GM12801 (cell line): ENCODE data around the gene PRR33.

ENCODE experiments used
- TF ChIP-seq, protein P1 (sequence below): IDR thresholded peaks from one replicate; pipeline ENCODE4 v1.5.1; 2011; ENCODE audit warnings: control low read depth; ENCODE audit not compliant: insufficient read length; ENCODE audit errors: extremely low read depth

Gene PRR33

GRCh38 chr11:1843796-1844195, 47.9 kb downstream of the PRR33 start:
- TF ChIP-seq, protein P1, sequence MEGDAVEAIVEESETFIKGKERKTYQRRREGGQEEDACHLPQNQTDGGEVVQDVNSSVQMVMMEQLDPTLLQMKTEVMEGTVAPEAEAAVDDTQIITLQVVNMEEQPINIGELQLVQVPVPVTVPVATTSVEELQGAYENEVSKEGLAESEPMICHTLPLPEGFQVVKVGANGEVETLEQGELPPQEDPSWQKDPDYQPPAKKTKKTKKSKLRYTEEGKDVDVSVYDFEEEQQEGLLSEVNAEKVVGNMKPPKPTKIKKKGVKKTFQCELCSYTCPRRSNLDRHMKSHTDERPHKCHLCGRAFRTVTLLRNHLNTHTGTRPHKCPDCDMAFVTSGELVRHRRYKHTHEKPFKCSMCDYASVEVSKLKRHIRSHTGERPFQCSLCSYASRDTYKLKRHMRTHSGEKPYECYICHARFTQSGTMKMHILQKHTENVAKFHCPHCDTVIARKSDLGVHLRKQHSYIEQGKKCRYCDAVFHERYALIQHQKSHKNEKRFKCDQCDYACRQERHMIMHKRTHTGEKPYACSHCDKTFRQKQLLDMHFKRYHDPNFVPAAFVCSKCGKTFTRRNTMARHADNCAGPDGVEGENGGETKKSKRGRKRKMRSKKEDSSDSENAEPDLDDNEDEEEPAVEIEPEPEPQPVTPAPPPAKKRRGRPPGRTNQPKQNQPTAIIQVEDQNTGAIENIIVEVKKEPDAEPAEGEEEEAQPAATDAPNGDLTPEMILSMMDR: no peak

DNA sequence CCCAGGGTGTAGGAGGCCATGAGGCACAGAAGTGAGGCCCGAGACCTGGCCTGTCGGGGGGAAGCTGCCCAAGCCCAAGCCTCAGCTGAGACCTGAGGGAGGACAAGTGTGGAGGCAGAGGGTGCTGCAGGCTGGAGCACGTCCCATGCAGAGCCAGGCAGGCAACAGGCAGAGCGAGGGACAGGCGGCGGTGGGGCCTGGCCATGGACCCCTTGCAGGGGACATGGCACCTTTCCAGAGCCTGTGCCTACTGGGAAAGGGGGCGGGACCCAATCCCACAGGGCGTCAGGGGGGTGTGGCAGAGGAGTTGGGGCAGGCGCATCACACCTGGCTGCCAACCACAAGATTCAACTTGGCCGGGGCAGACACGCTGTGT, 48.6 kb downstream of the PRR33 start:
- TF ChIP-seq, protein P1: no peak

DNA sequence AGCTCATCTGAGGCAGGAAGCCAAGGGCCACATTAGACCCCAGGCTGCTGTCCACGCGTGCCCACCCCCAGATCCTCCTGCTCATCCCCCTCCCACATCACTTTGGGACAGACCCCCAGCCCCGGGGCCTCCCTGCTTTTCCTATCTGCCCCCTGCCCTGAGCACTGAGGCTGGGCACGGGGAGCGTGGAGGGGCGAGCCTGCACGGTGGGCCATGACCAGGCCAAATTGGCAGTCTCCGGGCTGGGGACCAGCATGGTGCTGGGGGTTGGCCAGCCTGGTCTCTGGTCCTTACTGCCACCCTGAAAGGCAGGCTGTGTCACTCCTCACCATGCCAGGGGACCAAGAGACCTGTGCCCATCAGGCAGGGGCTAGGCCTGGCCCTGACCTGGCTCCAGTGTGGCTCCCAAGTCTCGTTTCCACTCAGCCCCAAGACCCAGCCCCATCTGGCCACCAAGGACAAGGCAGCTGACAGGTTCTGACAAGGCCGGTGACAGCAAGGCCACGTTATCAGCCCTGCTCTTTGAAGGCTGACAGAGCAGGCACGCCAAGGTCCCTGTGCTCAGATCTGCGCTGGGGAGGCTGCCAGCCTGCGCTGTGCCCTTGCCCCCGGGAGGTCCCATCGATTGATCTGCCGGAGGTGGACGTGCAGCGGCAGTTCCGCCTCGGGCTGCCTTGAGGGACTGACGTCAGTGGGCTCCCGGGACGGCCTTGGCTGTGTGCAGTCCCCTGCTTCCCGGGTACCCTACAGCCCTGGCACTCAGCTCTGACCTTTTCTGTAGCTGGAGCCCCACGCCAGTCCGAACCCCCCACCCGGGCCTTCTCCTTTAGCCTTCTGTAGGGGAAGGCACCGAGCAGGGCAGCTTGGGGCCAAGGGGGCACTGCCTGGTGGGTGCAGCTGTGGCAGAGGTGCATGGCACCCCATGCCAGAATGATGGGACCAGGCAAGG, 49.3 kb downstream of the PRR33 start:
- TF ChIP-seq, protein P1: no peak

GRCh38 chr11:1841511-1842148, 50.1 kb downstream of the PRR33 start:
- TF ChIP-seq, protein P1: no peak

GRCh38 chr11:1840780-1841480, 50.8 kb downstream of the PRR33 start:
- TF ChIP-seq, protein P1: no peak

DNA sequence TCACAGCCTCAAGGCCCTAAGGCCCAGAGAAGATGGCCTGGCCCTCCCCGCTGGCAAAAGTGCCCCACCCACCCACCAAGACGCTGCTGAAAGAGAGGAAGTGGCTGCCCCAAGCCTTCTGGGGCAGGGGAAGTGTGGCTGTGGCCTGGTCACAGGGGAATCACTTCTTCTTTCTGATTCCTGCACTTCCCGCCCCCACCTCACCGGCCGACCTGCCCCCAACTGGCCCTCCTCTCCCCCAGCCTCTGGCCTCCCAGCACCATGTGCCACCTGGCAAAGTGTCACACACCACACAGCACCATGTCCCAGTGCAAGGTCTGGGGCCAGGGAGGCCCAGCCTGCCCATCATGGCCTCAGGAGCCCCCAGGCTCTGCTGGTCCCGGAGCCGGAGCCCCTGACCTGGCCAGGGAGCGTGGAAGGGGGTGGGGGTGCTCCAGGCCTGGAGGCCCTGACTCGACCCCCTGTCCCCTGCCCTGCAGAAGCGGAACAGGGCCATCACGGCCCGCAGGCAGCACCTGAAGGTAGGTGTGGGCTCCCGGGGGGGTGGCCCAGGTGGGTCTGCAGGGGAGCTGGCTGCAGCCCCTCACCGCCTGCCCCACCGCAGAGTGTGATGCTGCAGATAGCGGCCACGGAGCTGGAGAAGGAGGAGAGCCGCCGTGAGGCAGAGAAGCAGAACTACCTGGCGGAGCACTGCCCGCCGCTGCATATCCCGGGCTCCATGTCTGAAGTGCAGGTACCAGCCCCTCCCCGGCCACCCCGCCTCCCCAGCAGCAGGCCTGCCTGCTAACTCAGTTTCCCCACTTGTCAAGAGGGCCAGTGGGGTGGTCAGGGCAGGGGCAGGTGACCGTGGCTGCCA, 51.5 kb downstream of the PRR33 start:
- TF ChIP-seq, protein P1: no peak
